Bone marrow (tissue), 2 donors: ENCODE results near the gene NUDT14.

ENCODE experiments used
- DNase-seq, 2 donors: peaks; one replicate each; lab custom pipeline; 2025; lab: John Stamatoyannopoulos, UW

The NUDT14 gene

DNA sequence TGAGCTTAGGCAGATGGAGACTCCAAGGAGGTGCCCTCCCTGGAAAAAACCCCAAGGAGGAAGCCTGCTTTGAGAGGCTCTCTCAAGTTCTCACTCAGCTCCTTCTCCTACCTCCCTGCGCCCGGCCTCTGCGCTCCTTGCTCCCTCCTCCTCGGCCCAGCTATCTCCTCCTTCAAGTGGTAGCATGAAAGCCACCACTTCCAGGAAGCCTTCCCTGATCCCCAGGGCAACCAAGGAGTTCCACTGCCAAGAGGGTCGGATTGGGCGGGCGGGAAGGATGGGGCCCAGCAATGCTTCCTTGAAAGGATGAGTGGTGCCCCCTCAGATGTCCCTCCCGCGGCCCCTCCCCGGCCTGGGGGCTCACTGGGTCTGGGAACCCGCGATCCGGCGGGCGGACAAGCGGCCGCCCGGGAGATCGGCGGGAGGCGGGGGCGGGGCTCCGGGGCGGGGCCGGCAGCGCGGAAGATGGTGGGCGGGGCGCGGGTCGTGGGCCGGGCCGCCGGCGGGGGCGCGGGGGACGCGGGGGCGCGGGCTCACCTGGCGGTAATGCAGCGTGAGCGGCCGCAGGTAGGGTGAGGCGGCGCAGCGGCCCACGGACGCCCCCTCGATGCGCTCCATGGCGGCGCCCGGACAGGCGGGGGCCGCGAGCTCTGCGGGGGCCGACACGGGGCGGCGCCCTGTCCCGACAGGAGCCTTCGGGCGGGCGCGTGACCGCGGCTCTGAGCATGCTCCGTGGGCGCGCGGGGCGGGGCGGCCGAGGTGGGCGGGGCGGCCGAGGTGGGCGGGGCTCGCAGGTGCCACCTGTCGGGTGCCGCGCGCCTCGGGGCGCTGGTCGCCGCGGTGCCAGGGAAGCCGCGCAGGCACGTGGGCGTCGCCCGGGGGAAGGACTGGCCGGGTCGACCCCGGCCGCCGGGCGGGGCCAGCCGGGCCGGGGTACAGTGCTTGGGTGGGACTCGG lies at the start of gene NUDT14:
TSS of gene NUDT14 (minus strand) at position 721 of the 957 bp plus-strand sequence. CDS start at position 618, 103 bp downstream.
- DNase-seq: peak in 1 of 2 donors; percentile 24

DNA sequence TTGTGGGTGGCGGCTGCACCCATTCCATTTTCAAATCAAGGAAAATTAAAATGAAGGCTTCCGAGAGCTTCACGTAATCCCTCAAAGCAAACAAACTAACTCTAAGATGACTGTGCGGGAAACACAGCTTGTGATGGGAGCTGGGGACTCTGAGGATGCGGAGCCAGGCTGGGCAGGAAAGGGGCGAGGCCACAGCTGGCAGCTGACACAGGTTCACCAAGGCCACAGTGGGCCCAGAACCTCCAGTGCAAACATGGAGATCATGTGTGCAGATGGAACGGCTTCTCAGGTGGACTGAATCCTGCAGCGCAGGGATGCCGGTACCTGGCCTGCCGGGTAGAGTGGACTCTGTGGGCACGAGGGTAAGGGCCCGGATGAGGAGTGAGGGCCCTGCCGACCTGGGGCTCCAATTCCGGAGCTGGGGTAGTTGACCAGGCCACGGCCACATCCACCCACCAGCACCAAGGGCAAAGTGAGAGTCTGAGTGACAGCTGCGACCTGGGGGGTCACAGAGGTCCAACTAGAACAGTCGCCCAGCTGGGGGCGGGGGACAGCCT lies 48.1 kb upstream of the NUDT14 start:
- DNase-seq: no peak

DNA sequence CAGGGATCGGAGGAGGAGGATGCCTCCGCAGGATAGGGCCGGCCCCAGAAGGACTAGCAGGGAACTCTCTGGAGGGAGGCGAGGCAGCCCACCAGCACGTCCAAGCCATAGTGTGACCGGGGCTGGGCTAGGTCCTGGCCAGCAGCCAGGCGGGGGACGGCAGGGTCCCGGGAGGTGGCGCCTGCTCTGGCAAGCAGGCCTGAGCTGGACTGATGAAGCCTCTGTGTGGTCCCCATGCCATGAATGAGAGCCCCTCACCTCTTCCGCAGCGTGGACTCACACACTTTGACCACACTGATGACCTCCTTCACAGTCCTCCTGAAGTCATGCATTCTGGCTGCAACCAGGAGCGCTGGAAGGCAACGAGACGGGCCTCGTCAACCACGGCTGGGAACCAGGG lies 47.5 kb upstream of the NUDT14 start:
- DNase-seq: no peak

DNA sequence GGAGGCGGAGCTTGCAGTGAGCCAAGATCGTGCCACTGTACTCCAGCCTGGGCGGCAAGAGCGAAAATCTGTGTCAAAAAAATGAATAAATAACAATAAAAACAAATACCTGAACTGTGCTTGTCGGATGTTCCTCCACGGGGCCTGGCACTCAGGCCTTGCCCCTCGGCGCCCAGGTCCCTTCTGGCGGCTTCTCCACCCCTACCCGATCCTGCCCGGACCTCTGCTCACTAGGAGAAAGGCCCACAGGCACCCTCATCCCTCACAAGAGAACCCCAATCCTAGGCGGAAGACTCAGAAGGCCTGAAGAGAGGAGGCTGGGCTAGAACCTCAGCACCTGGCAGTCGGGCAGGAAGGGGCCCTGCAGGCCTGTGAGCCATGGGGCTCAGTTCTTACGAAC lies 46.2 kb upstream of the NUDT14 start:
- no peak for DNase-seq

DNA sequence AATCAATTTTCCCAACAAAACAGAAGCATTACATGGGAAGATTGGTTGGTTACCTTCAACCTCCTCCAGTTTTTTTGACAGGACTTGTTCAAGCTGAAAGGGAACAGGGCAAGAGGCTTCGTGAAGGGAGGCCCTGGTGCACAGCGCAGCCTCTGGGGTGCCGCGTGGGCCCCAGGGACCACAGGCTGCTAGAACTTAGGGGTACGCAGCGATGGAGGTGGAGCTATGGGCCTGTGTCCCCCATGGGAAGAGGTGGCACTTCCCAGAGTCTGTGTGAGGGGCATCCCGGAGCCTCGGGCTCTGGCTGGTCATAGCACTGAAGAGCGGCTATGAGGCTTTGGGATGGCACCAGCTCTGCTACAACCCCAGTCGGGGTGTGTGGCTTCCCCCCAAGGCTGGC lies 45.1 kb upstream of the NUDT14 start:
- no peak for DNase-seq

DNA sequence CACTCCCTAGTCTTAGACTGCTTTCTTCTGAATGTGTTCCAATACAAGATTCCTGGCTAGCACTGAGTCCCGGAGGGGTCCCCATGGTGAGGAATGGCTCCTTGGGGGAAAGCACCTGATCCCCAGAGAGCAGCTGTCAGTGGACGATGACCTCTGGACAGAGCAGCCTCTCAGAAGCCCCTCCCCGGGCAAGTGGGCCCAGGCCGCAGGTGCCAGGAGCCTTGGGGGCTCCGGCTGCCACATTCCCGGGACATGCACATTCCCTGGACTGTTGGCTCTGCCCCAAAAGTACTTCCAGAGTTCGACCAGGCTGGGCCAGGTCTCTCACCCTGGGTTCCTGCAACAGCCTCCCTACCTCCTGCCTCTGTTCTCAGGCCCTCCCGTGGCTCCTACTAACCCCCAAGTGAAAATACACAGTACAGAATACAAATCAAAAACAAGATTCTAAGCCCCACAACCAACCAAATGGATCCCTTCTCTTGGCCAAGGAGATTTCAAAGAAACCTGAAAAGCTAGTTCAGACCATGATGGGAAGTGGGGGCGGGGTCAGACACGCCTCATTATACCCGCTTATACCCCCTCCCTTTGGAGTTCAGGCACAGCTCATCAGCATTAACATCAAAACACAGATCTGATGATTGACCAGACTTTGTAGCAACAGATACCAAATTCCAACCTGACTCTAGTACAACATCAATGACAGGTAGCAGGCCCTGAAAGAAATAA lies 43.9 kb upstream of the NUDT14 start:
- no peak for DNase-seq

DNA sequence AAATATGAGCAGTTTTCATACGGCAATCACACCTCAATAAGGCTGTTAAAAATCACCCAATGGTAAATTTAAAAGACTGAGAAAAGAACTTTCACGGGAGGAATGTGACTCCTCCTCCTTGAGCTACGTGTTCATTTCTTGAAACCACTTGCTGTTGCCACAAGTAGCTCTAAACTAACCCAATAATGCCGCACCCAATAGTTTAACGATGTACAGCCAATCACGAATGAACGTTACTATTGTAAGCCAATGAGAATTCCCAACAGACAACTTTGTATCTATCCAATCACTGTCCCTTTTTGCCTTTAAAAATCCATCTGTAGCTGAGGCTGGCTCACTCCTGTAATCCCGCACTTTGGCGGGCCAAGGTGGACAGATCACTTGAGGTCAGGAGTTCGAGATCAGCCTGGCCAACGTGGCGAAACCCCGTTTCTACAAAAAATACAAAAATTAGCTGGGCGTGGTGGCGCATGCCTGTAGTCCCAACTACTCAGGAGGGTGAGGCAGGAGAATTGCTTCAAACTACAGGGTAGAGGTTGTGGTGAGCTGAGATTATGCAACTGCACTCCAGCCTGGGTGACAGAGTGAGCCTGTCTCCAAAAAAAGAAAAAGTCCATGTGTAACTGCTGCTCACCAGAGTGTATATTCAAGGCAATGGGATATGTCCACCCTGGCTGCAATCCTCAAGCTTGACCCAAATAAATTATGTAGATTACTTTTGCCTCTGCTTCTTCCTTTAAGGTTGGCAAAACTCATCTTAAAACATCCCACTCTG lies 42.8 kb upstream of the NUDT14 start:
- DNase-seq: no peak

DNA sequence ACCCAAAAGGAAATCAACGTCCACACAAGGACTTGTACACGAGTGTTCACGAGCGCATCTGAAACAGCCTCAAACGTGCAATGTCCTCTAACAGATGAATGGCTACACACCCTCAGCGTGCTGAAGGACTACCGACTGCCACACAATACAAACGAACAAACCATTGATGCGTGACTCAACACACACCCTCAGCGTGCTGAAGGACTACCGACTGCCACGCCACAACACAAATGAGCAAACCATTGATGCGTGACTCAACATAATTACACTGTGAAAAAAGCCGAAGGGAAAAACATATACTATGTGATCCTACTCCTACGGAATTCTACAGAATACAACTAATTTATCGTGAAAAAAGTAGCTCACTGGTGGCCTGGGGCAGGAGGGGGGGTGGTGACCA lies 42.1 kb upstream of the NUDT14 start:
- no peak for DNase-seq

DNA sequence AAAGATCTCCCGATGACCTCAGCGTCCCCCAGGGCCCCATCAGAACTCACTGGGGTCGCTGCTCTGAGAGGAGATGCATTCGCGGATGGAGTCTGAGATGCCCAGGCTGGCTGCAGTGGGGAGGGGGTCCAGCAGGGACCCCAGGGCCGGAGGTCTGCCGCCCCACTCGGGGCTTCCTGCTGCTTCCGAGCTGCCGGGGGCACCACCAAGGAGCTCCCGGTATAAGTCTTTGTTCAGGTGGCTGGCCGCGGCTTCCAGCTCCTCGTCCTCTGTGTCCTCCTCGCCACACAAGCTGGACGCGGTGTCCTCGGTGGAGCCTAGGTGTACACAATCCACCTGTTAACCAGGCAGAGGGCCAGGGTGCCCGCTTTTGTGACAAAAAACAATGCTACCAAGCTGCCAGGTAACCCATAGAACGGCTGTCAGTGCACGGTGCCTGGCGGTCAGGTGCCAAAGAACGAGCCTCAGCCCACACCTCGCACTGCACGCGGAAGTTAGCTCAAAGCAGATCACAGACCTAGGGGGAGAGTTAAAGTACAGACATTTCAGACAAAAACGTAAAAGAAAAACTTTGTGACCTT lies 40.6 kb upstream of the NUDT14 start:
- DNase-seq: no peak

DNA sequence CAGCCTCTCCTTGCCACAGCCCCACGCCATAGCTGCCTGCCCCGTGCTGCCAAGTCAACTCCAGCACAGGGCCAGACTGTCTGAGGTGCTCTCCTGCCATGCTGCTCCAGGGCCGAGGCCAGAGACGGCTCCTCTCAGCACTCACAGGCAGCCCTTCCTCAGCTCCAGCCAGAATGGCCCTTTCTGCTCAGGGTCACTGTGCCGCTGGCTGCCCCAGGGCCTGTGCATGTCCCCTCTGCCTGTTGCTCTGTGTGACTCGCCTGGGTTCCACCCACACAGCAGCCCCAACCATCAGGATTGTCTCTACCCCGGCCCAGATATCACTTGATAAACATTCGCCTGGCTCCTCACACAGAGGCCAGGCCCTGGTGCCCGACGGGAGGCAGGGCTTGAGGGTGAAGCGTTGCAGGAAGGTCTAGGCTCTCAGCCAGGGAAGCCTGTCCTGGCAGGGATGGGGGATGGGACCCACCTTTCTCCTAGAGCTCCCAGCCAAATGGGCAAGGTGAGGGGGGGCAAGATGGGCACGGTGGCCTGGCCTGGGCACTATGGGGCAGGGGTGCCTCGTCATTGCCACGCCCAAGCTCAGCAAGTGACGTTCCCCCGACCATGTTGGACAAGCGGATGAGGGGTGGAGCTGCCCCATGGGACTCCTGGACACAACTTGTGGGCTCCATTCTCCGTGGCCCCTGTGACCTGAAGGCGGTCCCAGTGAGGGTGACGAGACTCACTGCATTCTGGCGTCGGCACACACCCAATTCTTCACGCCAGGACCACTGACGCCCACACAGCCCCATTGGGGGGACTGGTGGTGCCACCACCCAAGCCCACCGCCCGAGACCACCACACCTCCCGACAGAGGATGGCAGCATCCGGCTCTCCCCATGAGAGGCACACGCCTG lies 39.8 kb upstream of the NUDT14 start:
- no peak for DNase-seq

DNA sequence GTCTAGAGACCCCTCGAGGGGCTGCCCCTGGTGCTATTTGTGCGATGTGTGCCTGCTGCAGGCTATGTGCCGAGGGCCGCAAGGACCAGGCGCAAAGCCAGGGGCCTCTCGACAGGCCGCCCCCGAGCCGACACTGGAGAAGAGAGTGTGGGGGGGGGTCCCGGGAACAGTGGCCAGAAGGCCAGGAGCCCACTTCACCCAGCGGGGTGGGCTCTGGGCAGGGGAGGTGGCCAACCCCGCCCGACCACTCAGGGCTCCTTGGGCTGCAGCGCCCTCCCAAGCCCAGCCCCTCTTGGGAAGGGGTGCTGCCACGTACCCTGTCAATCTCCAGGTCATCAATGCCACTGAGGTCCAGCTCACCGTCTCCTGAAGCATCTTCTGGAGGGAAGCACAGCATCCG lies 38.6 kb upstream of the NUDT14 start:
- no peak for DNase-seq

DNA sequence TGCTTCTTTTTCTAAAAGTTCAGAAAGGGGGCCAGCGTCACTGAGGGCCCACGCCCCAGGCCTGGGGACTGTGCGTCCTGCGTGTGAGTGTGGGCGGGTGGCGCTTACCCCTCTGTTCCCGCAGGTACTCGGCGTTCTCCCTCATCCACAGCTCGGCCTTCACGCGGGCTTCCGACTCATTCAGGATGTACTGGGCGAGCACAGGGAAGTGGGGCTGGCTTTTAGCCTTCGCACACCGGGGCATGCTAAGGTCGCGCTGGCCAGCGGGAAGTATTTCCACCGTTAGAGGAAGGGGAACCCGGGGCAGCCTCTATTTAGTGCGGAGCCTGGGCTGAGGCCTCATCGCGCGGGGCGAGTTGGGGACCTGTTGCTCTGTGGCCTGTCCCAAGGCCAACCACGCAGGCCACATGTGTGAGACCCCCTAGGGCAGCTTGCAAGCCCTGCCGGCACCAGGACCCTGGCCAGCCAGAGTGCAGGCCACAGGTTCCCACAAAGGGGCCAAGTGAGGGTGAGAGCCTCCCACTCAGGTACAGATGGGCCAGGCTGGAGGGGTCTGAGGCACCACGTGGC lies 38.0 kb upstream of the NUDT14 start:
- DNase-seq: no peak

DNA sequence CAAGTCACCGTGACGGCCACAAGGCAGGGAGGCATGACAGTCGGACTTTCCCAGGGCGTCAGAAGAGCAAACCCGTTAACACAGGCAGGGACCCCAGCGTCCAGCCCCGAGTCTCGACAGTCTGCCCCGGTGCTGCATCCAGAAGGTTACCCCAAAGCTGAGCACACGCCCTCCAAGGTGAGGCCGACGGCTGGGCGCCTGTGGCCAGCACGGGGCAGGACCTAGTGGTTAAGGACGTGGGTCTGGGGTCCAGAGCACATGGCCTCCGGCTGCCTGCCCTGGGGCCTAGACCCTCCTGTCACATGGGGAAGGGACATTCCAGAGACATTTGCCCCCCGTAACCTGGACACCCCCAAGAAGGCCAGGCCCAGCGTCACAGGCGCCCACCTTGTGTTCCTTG lies 37.5 kb upstream of the NUDT14 start:
- no peak for DNase-seq

DNA sequence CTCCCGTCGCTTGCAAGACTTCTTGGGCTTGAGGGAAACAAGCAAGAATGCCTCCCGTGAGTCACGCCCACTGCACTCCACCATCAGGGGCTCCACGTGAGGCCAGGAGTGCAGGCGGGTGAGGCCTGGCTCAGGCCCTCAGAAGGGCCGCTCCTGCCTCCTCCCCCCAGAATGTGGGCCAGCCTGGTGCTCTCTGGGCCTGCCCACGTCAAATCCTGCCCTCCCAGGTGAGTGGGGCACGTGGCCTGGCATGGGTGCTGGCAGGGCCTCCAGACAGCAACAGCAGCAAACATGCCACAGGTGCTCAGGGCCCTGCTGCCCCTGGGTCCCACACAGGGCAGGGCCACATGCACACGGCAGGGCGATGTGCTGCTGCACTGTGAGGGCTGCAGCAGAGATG lies 36.7 kb upstream of the NUDT14 start:
- DNase-seq: no peak

DNA sequence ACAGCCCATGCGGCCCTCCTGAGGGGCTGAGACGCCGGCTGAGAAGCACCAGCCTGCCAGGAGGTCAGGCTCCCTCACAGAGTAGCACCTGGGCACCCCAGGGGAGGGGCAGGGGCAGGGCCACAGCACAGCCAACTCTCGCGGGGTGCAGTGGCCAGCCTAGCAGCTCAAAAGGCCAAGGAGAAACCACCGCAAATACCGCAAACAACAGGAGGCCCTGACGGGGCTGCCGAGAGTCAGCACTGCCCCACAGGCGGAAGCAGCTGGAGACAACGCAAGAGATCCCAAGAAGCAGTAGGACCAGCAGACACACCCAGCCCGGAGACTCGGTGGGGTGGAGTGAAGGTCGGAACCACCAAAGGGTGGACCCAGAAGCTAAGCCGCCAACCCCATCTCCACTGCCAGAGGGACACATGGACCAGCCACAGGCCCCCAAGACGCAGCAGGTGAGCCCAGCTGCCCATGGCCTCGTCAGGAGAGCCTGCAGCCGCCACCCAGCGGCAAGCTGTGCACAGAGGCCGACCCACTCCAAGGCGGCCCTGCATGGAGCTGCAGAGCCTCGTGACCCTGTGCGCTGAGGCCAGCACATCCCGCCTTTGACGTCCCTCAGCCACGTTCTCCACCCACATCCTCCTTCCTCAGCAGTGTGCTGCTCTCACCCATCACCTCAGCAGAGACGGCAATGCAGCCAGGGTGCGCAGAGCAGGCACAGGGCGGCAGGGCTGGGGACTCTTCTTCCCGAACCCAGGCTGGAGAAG lies 35.6 kb upstream of the NUDT14 start:
- no peak for DNase-seq

DNA sequence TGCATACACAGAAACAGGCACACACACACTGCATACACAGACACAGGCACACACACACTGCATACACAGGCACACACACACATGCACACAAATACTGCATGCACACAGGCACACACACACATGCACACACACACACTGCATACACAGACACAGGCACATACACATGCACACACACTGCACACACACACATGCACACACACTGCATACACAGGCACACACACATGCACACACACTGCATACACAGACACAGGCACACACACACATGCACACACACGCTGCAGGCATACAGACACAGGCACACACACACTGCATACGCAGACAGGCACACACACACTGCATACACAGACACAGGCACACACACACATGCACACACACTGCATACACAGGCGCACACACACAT lies 34.5 kb upstream of the NUDT14 start:
- no peak for DNase-seq

DNA sequence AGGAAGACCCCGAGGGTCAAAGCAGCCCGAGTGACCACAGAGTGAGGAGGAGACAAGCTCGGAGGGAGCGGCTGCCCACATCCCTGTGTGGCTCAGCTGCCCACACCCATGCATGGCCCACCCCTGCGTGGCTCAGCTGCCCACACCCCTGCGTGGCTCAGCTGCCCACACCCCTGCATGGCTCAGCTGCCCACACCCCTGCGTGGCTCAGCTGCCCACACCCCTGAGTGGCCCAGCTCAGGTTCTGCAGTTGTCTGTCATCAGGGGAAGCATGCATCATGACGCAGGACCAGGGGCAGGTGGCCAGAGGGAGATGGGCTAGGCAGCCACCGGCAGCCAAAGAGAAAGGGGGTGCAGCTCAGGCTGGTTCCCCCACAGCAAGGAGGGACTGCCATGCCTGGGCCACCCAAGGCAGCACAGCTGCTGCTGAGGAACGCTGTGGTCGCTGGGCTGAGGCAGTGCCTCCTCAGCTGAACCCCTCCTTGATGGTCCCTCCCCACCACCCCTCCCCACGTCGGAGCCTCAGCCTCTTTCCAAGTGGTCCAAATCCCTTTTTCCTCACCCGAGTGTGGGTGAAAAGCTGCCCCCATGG lies 33.3 kb upstream of the NUDT14 start:
- DNase-seq: no peak

DNA sequence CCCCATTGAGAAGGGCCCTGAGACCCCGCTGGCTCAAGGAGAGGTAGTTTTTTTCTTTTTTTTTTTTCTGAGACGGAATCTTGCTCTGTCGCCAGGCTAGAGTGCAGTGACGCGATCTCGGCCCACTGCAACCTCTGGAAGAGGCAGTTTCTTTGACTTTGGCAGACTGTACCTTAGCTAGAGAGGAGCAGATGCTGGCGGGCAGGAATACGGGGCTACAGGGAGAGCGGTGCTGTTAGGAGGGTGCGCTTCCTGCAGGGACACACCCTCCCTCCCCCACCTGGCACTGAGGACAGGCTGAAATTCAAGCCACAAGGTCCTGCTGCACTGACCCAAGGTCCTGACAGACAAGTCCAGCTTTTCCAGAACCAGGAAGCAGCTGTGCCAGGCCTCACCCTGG lies 32.2 kb upstream of the NUDT14 start:
- no peak for DNase-seq
